ENCODE data around the gene ITPKA.

Gene ITPKA

DNA sequence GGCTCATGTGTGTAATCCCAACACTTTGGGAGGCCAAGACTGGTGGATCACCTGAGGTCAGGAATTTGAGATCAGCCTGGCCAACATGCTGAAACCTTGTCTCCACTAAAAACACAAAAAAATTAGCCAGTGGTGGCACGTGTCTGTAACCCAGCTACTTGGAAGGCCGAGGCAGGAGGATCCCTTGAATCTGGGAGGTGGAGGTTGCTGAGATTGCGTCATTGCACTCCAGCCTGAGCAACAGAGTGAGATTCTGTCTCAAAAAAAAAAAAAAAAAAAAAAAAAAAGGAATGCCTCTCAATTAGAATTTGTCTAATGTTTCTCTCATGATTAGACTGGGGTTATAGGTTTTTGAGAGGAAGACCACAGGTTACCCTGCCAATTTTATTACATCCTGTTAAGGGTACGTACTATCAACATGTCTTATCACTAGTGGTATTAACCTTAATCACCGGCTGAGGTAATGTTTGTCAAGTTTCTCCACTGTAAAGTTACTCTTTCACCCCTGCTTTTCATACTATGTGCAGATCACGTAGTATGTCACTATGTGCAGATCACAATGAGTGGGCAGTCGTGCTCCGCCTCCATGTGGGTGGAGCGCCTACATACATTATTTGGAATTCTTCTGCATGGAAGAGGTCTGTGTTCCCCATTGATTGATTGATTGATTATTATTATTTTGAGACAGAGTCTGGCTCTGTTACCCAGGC lies 56.5 kb downstream of the ITPKA start:
- H3K36me3 Mint-ChIP-seq (ENCODE audit: low read depth) = no peaks in the 10 kb centered on the region
- H3K9me3 Mint-ChIP-seq = no peaks in the 10 kb centered on the region
- H3K27ac Mint-ChIP-seq = no peak overlapping the region
- H3K27me3 Mint-ChIP-seq (ENCODE audit: low read depth) = peaks cover 5% of the 10 kb centered on the region
- H3K4me1 Mint-ChIP-seq (ENCODE audit: low read depth) = peaks cover 4% of the 10 kb centered on the region
- no peak overlapping the region for H3K4me3 Mint-ChIP-seq

Data from T-helper 1 cell treated with Interleukin-12 subunit alpha and Interleukin-12 subunit beta and Interleukin-4 antibody, amounts not matched to agents 30 μg/mL and 1 μg/mL, for 36 hours (primary cell).